Loucy (cell line): ENCODE results near the gene FOXF1.

Source experiments
- H2AFZ ChIP-seq: fragments of 200-600 bp; sonication (generic); 2 replicates; pipeline ENCODE4 v1.6.0; 2016; ENCODE audit warnings: antibody characterized with exemption, mild to moderate bottlenecking, low read length, moderate library complexity
- H3F3A ChIP-seq: fragments of 200-600 bp; 2 replicates; pipeline ENCODE4 v1.6.0; 2016; ENCODE audit warnings: antibody characterized with exemption, low read depth, mild to moderate bottlenecking
- H3K27me3 ChIP-seq: fragments of 200-600 bp; sonication (generic); 2 replicates; pipeline ENCODE4 v1.6.1; 2014; ENCODE audit warnings: low read length, mild to moderate bottlenecking; ENCODE audit not compliant: insufficient read depth, poor library complexity, severe bottlenecking
- H3K36me3 ChIP-seq: fragments of 200-600 bp; sonication (generic); 2 replicates; pipeline ENCODE4 v1.6.1; 2016; ENCODE audit warnings: low read length; ENCODE audit not compliant: insufficient read depth
- H3K4me1 ChIP-seq: fragments of 200-600 bp; sonication (generic); 2 replicates; pipeline ENCODE4 v1.5.1; 2014; ENCODE audit warnings: low read length, mild to moderate bottlenecking; ENCODE audit not compliant: insufficient read depth, poor library complexity, severe bottlenecking
- H3K4me2 ChIP-seq: fragments of 200-600 bp; sonication (generic); 2 replicates; pipeline ENCODE4 v1.6.0; 2014; ENCODE audit warnings: antibody characterized with exemption, low read length, low read depth, mild to moderate bottlenecking; ENCODE audit not compliant: poor library complexity, severe bottlenecking
- H3K4me3 ChIP-seq: fragments of 200-600 bp; sonication (generic); 2 replicates; pipeline ENCODE4 v1.5.1; 2014; ENCODE audit warnings: low read length, mild to moderate bottlenecking, mixed read lengths; ENCODE audit not compliant: poor library complexity, severe bottlenecking
- H3K79me2 ChIP-seq: fragments of 200-600 bp; sonication (generic); 2 replicates; pipeline ENCODE4 v1.6.1; 2014; ENCODE audit warnings: low read length; ENCODE audit not compliant: insufficient read depth
- H3K9ac ChIP-seq: fragments of 200-600 bp; sonication (generic); 2 replicates; pipeline ENCODE4 v1.6.0; 2014; ENCODE audit warnings: mild to moderate bottlenecking, low read depth, low read length, moderate library complexity; ENCODE audit not compliant: poor library complexity, severe bottlenecking
- H3K9me2 ChIP-seq: fragments of 200-600 bp; sonication (generic); replicated peaks from 2 replicates; pipeline ENCODE4 v1.6.1; 2016; ENCODE audit warnings: low read depth, low read length, mixed read lengths
- H3K9me3 ChIP-seq: fragments of 200-600 bp; sonication (generic); 2 replicates; pipeline ENCODE4 v1.6.1; 2014; ENCODE audit warnings: mild to moderate bottlenecking, antibody characterized with exemption, low read length, low read depth; ENCODE audit not compliant: insufficient read depth
- H4K20me1 ChIP-seq: fragments of 200-600 bp; sonication (generic); 2 replicates; pipeline ENCODE4 v1.6.0; 2014; ENCODE audit warnings: antibody characterized with exemption, low read length, mild to moderate bottlenecking; ENCODE audit not compliant: insufficient read depth, poor library complexity, severe bottlenecking
- CTCF ChIP-seq: fragments of 200-600 bp; sonication (generic); conservative IDR thresholded peaks from 2 replicates; pipeline ENCODE4 v1.5.1; 2014; ENCODE audit warnings: mild to moderate bottlenecking, antibody characterized with exemption, low read length
- EZH2phosphoT487 ChIP-seq: fragments of 200-600 bp; IDR thresholded peaks from 2 replicates; pipeline ENCODE4 v1.6.1; 2018; ENCODE audit warnings: antibody characterized with exemption, mild to moderate bottlenecking, moderate library complexity, borderline replicate concordance

The FOXF1 gene

GRCh38 chr16:86495357-86495701 is 15.0 kb upstream of the FOXF1 start:
- no peak overlapping the region for H3K4me3 ChIP-seq
- no peak for TF ChIP-seq EZH2phosphoT487
- H3K4me1 ChIP-seq, result no peaks in the 10 kb centered on the region
- H4K20me1 ChIP-seq, result no peaks in the 10 kb centered on the region
- H3K79me2 ChIP-seq, result no peaks in the 10 kb centered on the region
- no peaks in the 10 kb centered on the region for H3F3A ChIP-seq
- no peaks in the 10 kb centered on the region for H3K36me3 ChIP-seq
- H2AFZ ChIP-seq, result no peak overlapping the region
- H3K9me2 ChIP-seq, result no peaks in the 10 kb centered on the region
- H3K9me3 ChIP-seq, result no peaks in the 10 kb centered on the region
- H3K4me2 ChIP-seq, result no peak overlapping the region
- H3K9ac ChIP-seq, result no peak overlapping the region
- no peaks in the 10 kb centered on the region for H3K27me3 ChIP-seq

GRCh38 chr16:86495756-86496261 is 14.5 kb upstream of the FOXF1 start:
- Histone ChIP-seq H3K9ac (no peak overlapping the region), H4K20me1 (no peaks in the 10 kb centered on the region), H3K4me2 (no peak overlapping the region), H3F3A (no peaks in the 10 kb centered on the region), H3K27me3 (no peaks in the 10 kb centered on the region), H3K9me2 (no peaks in the 10 kb centered on the region), H2AFZ (no peak overlapping the region), H3K4me1 (no peaks in the 10 kb centered on the region), H3K79me2 (no peaks in the 10 kb centered on the region), H3K4me3 (no peak overlapping the region), H3K36me3 (no peaks in the 10 kb centered on the region), H3K9me3 (no peaks in the 10 kb centered on the region)
- TF ChIP-seq EZH2phosphoT487 (no peak), CTCF (no peak)

GRCh38 chr16:86496262-86496928 is 13.9 kb upstream of the FOXF1 start:
- Histone ChIP-seq H3K4me3 (no peak overlapping the region), H3K9me3 (no peaks in the 10 kb centered on the region), H3K9me2 (no peaks in the 10 kb centered on the region), H2AFZ (no peak overlapping the region), H3K27me3 (no peaks in the 10 kb centered on the region), H3K4me1 (no peaks in the 10 kb centered on the region), H4K20me1 (no peaks in the 10 kb centered on the region), H3K9ac (no peak overlapping the region), H3K4me2 (no peak overlapping the region), H3F3A (no peaks in the 10 kb centered on the region), H3K36me3 (no peaks in the 10 kb centered on the region), H3K79me2 (no peaks in the 10 kb centered on the region)
- TF ChIP-seq CTCF (no peak), EZH2phosphoT487 (no peak)

- Histone ChIP-seq H3K9me3 (no peaks in the 10 kb centered on the region), H2AFZ (no peak overlapping the region)
These were observed 13.3 kb upstream of the FOXF1 start for GRCh38 chr16:86496929-86497461.

More at GRCh38 chr16:86496929-86497461, 13.3 kb upstream of the FOXF1 start:
- Histone ChIP-seq H3K36me3 (no peaks in the 10 kb centered on the region), H3K27me3 (no peaks in the 10 kb centered on the region), H3K4me3 (no peak overlapping the region), H3K4me2 (no peak overlapping the region), H3K9ac (no peak overlapping the region), H3K79me2 (no peaks in the 10 kb centered on the region), H3K9me2 (no peaks in the 10 kb centered on the region), H4K20me1 (no peaks in the 10 kb centered on the region), H3F3A (no peaks in the 10 kb centered on the region), H3K4me1 (no peaks in the 10 kb centered on the region)
- TF ChIP-seq EZH2phosphoT487, result no peak
- TF ChIP-seq CTCF, result no peak
